OCI-LY3 (cell line): ENCODE measurements around the gene C17orf67.

ENCODE experiments used
- CTCF ChIP-seq: fragments of 200-600, 300-600 bp; sonication (generic); IDR thresholded peaks from 2 replicates; pipeline ENCODE4 v1.5.1; 2014; ENCODE audit warnings: antibody characterized with exemption, low read length, low read depth
- EZH2phosphoT487 ChIP-seq: fragments of 200-600 bp; shearing (Covaris generic); IDR thresholded peaks from 2 replicates; pipeline ENCODE4 v1.6.1; 2018; ENCODE audit warnings: antibody characterized with exemption, mixed run types, low read depth

DNA sequence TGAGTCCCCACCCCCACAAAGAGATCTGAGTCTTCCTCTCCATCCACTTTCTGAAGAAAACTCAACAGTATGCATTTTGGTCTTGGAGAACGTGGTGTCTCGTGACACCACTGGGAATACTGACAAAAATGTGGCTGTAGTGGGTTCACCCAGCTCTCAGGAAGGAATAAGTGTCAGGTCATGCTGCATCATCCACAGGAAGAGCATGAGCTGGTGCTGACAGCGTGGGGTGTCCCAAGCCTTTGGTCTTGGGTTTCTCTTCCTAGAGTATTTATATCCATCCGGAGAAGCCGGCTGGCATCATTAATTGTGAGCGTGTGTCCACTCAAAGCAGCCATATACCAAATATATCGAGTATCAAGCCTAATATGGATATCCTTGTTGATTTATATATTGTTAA, 55.9 kb downstream of the C17orf67 start:
- TF ChIP-seq CTCF (no peak), EZH2phosphoT487 (no peak)
